GM12872 (cell line): ENCODE data around the gene DIDO1.

Source experiments
- CTCF ChIP-seq: IDR thresholded peaks from 3 replicates; pipeline ENCODE4 v1.5.1; 2011; ENCODE audit warnings: low read depth, mild to moderate bottlenecking, low read length, moderate library complexity; ENCODE audit not compliant: insufficient read depth

The DIDO1 gene

DNA sequence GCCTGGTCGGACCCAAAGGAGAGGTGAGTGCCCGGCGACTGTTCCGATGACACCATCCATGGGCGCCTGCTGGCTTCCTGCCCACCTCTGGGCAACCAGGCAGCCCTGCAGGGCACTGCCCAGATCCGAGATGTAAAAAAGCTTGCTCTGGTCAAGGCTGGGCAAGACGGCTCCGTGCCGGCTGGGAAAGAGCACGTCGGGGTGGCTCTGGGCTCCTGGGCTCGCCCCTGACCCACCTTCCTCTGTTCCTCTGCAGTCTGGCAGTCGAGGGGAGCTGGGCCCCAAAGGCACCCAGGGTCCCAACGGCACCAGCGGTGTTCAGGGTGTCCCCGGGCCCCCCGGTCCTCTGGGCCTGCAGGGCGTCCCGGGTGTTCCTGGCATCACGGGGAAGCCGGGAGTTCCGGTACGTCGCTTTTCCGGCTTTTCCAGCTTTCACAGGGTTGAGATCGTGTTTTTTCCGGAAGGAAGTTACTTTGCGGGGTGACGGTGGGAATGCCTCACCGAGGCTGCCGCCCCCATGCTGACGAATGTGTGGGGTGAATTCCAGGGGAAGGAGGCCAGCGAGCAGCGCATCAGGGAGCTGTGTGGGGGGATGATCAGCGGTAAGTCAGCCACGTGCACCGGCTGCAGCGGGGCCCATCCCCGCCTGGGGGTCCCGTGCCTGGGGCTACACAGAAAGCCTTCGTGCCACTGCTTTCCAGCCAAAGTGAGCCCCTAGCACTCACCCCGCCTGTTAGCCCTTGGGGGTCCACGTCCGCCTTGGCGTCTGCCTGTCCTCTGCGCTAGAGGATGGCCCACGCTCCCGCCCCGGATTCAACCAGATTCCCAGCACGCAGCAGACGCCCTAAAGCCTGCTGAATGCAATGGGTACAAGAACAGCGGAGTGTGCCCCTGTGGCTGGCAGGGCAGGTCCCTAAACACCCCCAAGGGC, 90.1 kb downstream of the DIDO1 start:
- no peak for TF ChIP-seq CTCF

GRCh38 chr20:62834967-62835730, 91.2 kb downstream of the DIDO1 start:
- no peak for TF ChIP-seq CTCF

GRCh38 chr20:62832951-62833391, 93.3 kb downstream of the DIDO1 start:
- TF ChIP-seq CTCF: no peak

DNA sequence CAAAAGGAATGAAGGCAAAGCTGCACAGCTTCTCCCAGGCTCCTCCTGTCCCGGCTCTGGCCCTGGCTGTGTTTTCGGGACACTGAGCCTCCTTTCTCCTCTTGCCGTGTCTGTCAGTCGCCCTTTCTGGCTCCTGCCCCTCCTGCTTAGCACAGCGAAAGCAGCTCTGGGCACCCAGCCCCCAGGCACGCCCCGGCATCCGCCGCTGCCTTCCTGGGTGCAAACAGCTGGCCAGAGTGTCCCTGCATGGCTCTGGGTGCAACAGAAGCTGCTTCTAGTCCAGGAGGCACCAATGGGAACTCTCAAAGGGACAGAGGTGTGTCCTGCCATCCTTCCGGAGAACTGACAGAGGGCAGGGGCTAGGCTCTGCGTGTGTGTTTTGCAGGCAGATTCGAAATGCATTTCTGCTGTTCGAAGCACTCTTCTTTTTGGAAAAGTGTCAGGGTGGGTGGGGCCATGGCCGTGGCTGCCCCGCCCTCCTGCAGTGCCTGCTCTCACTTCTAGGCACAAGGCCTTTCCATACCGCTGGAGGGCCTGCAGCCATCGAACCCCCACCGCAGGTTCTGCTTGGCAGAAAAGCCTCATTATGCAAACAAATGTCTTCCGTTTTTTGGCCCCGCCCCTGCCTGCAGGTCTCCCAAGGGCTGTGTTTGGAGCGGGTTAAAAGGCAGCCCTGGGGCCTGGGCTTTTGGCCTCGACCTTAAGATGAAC, 93.9 kb downstream of the DIDO1 start:
- TF ChIP-seq CTCF: no peak

DNA sequence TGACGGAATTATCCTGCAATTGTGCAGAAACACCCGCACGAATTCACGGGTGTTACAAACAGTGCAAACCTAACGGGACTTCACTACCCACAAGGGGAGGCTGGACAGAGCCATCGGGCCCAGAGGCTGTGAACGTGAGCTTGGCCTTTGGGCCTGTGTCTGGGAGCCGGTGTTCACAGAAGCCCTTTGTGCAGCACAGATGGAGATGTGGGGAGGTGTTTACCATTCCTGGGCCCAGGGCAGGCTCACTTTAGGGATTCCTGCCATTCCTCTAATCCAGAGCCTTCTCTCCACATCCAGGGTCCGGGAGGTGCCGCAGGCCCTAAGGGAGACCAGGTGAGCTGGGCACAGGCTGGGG, 94.5 kb downstream of the DIDO1 start:
- TF ChIP-seq CTCF: no peak

DNA sequence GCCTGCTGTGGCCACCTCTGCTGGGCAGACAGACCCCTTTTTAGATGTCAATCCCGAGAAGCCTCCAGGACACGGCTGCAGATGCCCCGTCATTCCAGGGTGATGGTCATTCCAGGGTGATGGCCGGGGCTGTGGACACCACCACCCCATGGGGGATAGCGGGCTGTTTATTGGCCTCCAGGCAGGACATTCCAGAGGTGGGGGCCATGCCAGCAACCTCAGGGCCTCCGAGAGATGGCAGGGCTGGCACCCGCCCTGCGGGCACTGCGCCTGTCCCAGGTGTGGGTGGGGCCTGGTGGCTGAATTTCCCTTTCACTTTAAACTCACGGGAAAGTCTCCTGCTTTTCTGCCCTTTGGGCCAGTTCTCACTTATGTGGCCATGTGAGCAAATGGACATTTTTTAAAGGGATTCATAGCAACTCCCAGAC, 94.9 kb downstream of the DIDO1 start:
- no peak for TF ChIP-seq CTCF

GRCh38 chr20:62830821-62831220, 95.5 kb downstream of the DIDO1 start:
- TF ChIP-seq CTCF: no peak
